Activated CD4-positive, alpha-beta memory T cell treated with anti-CD3 and anti-CD28 coated beads for 36 hours (primary cell): Measurements from ENCODE around the gene SMIM23. TPM values are rescaled to one million over a fixed set of nuclear protein-coding genes. Genes with fewer than 3 reads are reported as not detected.

Experiments used
- CTCF ChIA-PET: fragments of 350-600 bp; sonication (Branson Sonifier 250); formaldehyde crosslinking; loops from one replicate; lab custom pipeline; 2021; ENCODE audit warnings: antibody characterized with exemption, inconsistent platforms; lab: Charles Lee
- POLR2A ChIA-PET: fragments of 350-600 bp; sonication (Branson Sonifier 250); formaldehyde crosslinking; loops from one replicate; lab custom pipeline; 2021; ENCODE audit warnings: antibody characterized with exemption; lab: Charles Lee
- DNase-seq: peaks from one replicate; pipeline ENCODE4 v3.0.0-alpha.2; 2020
- H3K27ac Mint-ChIP-seq: one replicate; pipeline ENCODE4 v1.8.0; 2021; ENCODE audit warnings: mixed read lengths
- H3K27me3 Mint-ChIP-seq: one replicate; pipeline ENCODE4 v1.8.0; 2021; ENCODE audit warnings: mixed read lengths
- H3K36me3 Mint-ChIP-seq: one replicate; pipeline ENCODE4 v1.8.0; 2021; ENCODE audit warnings: mixed read lengths
- H3K4me1 Mint-ChIP-seq: one replicate; pipeline ENCODE4 v1.8.0; 2021; ENCODE audit warnings: low read depth, mixed read lengths
- H3K4me3 Mint-ChIP-seq: one replicate; pipeline ENCODE4 v1.8.0; 2021; ENCODE audit warnings: mild to moderate bottlenecking, mixed read lengths
- H3K9me3 Mint-ChIP-seq: one replicate; pipeline ENCODE4 v1.8.0; 2021; ENCODE audit warnings: mixed read lengths
- intact Hi-C: fragments of 100-400 bp; cut with micrococcal nuclease; formaldehyde crosslinking; loops from one replicate; pipeline ENCODE4 v1.15.1; 2023
- total RNA-seq, 2 experiments: library from RNA; stranded (reverse); gene quantifications; one replicate each; pipeline ENCODE4 v1.2.3, GENCODE V29; 2021

Gene SMIM23
- total RNA-seq, 2 experiments from 2014 or later = not detected

DNA sequence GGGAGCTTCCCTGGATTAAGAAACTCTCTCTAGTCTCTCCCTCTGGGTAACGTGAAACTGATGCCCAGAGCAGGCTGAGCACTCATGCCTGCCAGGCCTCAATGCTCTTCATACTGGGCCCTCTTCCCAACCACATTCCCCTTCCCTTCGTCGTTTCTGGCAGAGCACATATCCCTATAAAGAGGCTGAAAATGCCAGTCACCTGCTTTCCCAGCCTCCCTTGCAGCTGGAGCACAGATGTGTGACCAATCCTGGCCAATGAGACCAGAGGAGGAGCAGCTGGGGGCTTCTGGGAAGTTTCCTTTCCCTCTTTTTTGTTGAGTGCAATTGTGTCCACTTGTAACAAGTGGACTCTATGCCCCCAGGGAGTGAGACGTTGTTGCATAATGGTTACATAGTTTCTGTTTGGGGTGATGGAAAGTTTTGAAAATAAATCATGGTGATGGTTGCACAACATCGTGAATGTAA is 30.2 kb upstream of the SMIM23 start:
- POLR2A ChIA-PET = no interaction called here
- Mint-ChIP-seq H3K4me3 (no peak overlapping the region), H3K36me3 (no peaks in the 10 kb centered on the region), H3K9me3 (peaks cover 3% of the 10 kb centered on the region), H3K27ac (no peak overlapping the region), H3K4me1 (peaks cover 8% of the 10 kb centered on the region), H3K27me3 (peaks cover 5% of the 10 kb centered on the region)
- CTCF ChIA-PET = interaction anchor here (1.4 kb wide), 1 partner anchor 9 kb away, joined by 3 read pairs; no protein-coding TSS in a partner anchor
- DNase-seq = no peak
- intact Hi-C loops = no loop called here

DNA sequence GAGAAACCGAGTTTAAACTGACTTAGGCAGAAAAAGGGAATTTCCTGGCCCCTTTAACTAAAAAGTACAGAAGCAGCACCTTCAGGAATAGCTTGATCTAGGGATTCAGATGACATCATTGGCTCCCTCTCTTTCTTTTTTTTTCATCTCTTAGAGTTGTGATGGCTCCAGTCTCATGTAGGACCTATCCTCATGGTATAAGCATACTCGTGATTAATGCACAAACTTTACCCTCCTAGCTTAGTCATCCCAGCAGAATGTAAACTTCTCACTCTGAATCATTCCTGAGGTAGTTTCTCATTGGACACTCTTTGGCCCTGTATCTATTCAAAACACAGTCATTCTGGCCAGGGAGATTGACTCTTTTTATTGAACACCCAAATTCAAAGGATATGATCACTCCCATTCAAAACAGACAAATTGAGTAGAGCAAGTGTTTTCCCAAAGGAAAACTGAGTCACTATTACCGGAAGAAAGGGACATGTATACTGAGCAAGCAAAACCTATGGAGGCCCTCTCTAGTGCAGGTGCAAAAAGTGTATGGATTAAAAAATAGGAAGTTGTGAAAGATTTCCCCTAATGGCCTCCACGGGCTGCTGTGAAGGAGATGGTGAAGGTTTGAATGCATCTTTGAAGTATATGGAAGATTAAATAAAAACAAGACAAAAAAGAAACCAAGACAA is 27.6 kb upstream of the SMIM23 start:
- H3K36me3 Mint-ChIP-seq = no peaks in the 10 kb centered on the region
- intact Hi-C loops = no loop called here
- H3K4me3 Mint-ChIP-seq = no peak overlapping the region
- CTCF ChIA-PET = no interaction called here
- peaks cover 3% of the 10 kb centered on the region for H3K27me3 Mint-ChIP-seq
- H3K27ac Mint-ChIP-seq = no peak overlapping the region
- peaks cover 8% of the 10 kb centered on the region for H3K4me1 Mint-ChIP-seq
- no peak for DNase-seq
- POLR2A ChIA-PET = no interaction called here
- peaks cover 3% of the 10 kb centered on the region for H3K9me3 Mint-ChIP-seq

DNA sequence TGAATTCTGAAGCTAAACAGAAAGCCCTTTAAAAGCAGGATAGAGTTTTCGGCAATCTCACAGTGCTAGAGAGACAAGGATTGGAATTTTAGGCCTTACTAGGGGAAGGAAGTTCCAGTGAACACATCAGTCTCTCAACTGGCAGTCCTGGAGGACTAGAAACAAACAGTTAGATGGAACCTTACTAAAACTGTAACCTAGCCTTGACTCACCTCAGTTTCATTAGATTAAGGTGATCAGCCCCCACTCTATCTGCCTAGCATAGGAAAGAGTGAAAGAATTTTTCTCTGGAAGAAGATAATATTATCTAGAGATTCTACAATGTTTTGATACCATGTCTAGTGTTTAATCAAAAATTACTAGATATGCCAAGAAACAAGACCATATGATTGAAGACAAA is 25.8 kb upstream of the SMIM23 start:
- H3K27ac Mint-ChIP-seq = no peak overlapping the region
- H3K27me3 Mint-ChIP-seq = peaks cover 8% of the 10 kb centered on the region
- intact Hi-C loops = no loop called here
- H3K9me3 Mint-ChIP-seq = peaks cover 3% of the 10 kb centered on the region
- ChIA-PET CTCF (interaction anchor here (0.7 to 1.4 kb wide), 2 partner anchors 12 to 92 kb away, joined by 3 read pairs; no protein-coding TSS in a partner anchor), POLR2A (no interaction called here)
- H3K4me1 Mint-ChIP-seq = peaks cover 8% of the 10 kb centered on the region
- H3K4me3 Mint-ChIP-seq = no peak overlapping the region
- DNase-seq = no peak
- H3K36me3 Mint-ChIP-seq = no peaks in the 10 kb centered on the region

DNA sequence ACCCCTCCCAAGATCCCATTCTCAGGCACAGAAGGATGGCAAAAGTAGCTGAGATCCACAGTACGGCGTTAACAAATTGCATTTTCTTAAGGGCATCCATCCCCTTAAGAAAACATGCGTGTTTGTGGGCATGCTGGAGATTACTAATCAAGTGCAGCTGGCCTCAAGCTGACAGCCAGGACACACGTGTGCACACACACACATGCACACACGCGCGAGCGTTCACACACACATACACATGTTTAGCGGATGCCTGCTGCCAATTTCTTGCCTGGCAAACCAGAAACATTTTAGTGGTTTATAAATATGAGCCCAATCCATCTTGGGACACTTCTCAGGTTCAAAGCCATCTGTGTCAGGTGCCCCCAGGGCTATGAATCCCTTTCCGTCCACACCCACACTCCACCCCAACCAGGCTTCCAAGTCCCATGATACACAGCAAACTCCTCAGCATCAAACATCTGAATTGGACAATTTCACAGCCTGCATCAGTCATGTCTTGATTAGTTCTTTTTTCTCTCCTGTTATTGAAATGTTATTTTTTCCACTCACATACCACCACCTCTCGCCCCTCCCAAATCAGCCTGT is 23.5 kb upstream of the SMIM23 start:
- intact Hi-C loops = no loop called here
- Mint-ChIP-seq H3K27me3 (peaks cover 10% of the 10 kb centered on the region), H3K27ac (no peak overlapping the region), H3K4me3 (no peak overlapping the region), H3K4me1 (peaks cover 8% of the 10 kb centered on the region), H3K36me3 (no peaks in the 10 kb centered on the region), H3K9me3 (peaks cover 6% of the 10 kb centered on the region)
- ChIA-PET POLR2A (no interaction called here), CTCF (no interaction called here)
- DNase-seq = no peak

DNA sequence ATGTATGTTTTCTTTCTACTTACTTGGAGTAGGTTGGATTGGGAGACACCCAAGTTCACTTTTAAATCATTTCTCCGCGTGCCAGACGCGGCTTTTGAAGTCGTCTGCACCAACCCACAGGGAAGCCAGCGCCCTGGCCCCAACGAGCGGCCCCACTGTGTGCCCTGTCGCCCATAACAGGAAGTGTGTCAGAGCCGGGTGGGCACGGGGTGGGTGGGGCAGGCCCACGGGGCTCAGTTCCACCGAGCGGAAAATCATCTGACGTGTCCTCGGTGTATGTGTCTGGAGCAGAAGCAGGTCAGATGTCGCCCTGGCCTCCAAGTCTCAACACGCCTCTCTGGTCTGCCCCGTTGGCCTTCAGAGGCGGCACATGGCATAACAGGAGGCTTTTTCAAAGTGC is 22.7 kb upstream of the SMIM23 start:
- ChIA-PET CTCF (no interaction called here), POLR2A (no interaction called here)
- Mint-ChIP-seq H3K36me3 (no peaks in the 10 kb centered on the region), H3K27me3 (peaks cover 10% of the 10 kb centered on the region), H3K9me3 (peaks cover 13% of the 10 kb centered on the region), H3K4me3 (no peak overlapping the region), H3K4me1 (peaks cover 6% of the 10 kb centered on the region), H3K27ac (no peak overlapping the region)
- intact Hi-C loops = no loop called here
- DNase-seq = no peak

DNA sequence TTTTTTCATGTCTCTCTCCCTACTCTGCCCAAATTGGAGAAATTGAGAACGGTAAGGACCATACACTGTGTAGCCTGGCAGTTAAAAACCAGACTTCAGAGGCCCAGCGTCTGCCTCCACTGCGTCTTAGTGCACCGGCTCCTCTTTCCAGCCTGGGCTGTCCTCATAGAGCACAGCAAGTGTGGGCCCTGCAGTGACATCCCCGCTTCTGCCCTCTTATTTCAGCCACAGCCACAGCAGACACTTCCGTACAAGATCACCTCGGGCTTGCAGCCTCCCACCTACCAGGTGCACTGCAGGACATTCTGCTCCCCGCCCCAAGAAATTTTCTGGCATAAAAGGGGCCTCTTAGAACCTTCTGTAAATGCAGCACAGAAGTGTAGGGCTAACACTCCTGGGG is 21.4 kb upstream of the SMIM23 start:
- peaks cover 13% of the 10 kb centered on the region for H3K27me3 Mint-ChIP-seq
- H3K9me3 Mint-ChIP-seq = peaks cover 13% of the 10 kb centered on the region
- POLR2A ChIA-PET = no interaction called here
- CTCF ChIA-PET = no interaction called here
- no peak for DNase-seq
- H3K4me1 Mint-ChIP-seq = no peaks in the 10 kb centered on the region
- H3K36me3 Mint-ChIP-seq = no peaks in the 10 kb centered on the region
- no peak overlapping the region for H3K4me3 Mint-ChIP-seq
- no peak overlapping the region for H3K27ac Mint-ChIP-seq
- intact Hi-C loops = no loop called here

DNA sequence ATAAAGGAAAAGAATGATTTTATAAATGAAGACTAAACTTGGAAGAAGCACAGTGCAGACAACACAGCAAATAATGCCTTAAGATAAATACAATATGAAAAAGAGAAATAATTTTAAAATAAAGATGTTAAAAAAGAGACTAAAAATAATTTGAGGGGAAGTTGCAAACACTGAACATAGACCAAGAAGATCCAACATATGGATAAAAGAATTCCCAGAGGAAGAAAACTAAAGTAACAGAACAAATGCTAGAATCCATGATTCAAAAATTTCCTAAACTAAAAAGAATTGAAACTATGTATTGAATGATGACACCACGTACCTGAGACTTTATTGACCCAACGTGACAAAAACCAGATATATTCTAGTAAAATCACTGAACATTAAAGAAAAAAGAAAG is 18.7 kb upstream of the SMIM23 start:
- CTCF ChIA-PET = no interaction called here
- no peak overlapping the region for H3K4me3 Mint-ChIP-seq
- DNase-seq = no peak
- peaks cover 18% of the 10 kb centered on the region for H3K27me3 Mint-ChIP-seq
- H3K27ac Mint-ChIP-seq = no peak overlapping the region
- POLR2A ChIA-PET = no interaction called here
- intact Hi-C loops = no loop called here
- no peaks in the 10 kb centered on the region for H3K4me1 Mint-ChIP-seq
- no peaks in the 10 kb centered on the region for H3K36me3 Mint-ChIP-seq
- H3K9me3 Mint-ChIP-seq = peaks cover 10% of the 10 kb centered on the region

DNA sequence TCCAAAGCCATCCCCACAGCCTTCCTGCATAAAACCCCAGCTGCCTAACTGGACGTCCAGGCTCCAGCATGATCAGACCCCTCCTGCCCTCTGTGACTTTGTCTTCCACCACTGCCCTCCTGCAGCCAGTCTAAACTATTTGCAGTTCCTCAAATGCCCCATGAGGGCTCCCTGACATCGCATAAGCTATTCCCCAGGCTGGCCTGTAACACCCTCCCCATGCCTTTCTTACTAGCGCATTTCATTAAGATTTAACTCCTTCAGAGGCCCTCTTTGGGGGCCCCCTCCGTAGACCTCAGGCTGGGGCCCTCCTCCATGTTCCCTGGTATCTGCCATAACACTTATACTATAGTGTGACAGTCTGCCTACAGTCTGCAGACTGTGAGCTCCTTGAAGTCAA is 15.5 kb upstream of the SMIM23 start:
- no peak for DNase-seq
- ChIA-PET POLR2A (no interaction called here), CTCF (interaction anchor here (1.1 kb wide), 1 partner anchor 21 kb away, joined by 3 read pairs; no protein-coding TSS in a partner anchor)
- Mint-ChIP-seq H3K27ac (no peak overlapping the region), H3K4me1 (no peaks in the 10 kb centered on the region), H3K27me3 (peaks cover 9% of the 10 kb centered on the region), H3K4me3 (no peak overlapping the region), H3K9me3 (peaks cover 10% of the 10 kb centered on the region), H3K36me3 (no peaks in the 10 kb centered on the region)
- intact Hi-C loops = no loop called here

DNA sequence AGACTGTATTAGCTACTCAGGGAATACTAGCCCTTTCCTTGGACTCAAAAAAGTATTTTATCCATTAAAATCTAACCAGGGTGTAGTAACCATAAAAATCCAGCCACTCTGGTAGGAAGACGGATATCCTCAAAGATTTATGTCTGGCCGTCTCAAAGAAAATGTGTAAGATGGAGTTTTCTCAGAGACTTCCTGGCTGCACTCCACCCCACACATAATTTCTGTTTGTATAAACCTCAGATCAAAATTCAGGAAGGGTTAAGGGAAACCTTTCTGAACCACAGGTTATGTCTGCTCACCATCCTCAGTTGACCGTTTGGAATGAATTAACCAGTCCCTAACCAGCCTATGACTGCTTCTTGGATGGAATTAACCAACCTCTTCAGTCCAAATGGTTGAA is 13.8 kb upstream of the SMIM23 start:
- intact Hi-C loops = no loop called here
- Mint-ChIP-seq H3K27me3 (peaks cover 13% of the 10 kb centered on the region), H3K4me1 (no peaks in the 10 kb centered on the region), H3K9me3 (peaks cover 10% of the 10 kb centered on the region), H3K27ac (no peak overlapping the region), H3K36me3 (no peaks in the 10 kb centered on the region), H3K4me3 (no peak overlapping the region)
- no peak for DNase-seq
- CTCF ChIA-PET = no interaction called here
- POLR2A ChIA-PET = no interaction called here

DNA sequence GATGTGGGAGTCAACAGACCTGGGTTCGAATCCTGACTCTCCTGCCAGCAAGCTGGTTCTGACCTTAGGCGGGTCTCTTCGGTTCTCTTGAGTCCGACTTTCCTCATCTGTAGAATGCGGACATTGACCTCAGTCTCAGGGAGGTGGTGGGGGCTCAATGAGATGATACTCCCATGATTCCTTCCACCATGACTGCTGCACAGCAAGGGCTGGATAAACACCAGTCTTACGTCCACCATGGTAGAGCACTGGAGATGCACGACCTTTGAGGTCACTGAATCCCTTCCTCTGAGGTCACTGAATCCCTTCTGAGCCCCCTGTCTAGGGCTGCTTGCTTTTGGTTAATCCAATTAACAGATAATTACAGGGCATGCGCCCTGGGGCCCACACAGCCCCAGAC is 12.5 kb upstream of the SMIM23 start:
- intact Hi-C loops = no loop called here
- Mint-ChIP-seq H3K4me3 (no peak overlapping the region), H3K9me3 (no peaks in the 10 kb centered on the region), H3K27me3 (peaks cover 16% of the 10 kb centered on the region), H3K27ac (no peak overlapping the region), H3K36me3 (no peaks in the 10 kb centered on the region), H3K4me1 (no peaks in the 10 kb centered on the region)
- ChIA-PET POLR2A (no interaction called here), CTCF (interaction anchor here (0.6 kb wide), 1 partner anchor 490 kb away, joined by 3 read pairs; no protein-coding TSS in a partner anchor)
- no peak for DNase-seq

DNA sequence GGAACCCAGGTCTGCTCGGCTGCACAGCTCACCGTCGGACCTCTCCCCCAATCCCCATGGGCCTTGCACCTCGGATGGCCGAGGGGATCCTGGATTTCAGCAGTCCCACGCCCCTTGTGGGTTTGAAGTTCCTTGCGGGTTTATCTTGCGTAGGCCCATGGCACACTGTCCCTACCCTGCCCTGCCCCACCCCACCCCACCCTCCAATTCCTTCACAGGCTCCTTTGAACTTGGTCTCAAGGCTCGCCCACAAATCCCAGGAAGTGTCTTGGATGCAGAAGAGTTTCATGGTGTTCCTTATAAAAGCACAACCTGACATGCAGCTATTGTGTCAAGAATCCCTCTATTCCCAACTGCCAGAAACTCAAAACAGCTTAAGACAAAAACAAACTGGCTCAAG is 11.2 kb upstream of the SMIM23 start:
- ChIA-PET CTCF (no interaction called here), POLR2A (no interaction called here)
- Mint-ChIP-seq H3K36me3 (no peaks in the 10 kb centered on the region), H3K4me3 (no peak overlapping the region), H3K27me3 (peaks cover 14% of the 10 kb centered on the region), H3K27ac (no peak overlapping the region), H3K4me1 (no peaks in the 10 kb centered on the region), H3K9me3 (no peaks in the 10 kb centered on the region)
- intact Hi-C loops = no loop called here
- DNase-seq = no peak

DNA sequence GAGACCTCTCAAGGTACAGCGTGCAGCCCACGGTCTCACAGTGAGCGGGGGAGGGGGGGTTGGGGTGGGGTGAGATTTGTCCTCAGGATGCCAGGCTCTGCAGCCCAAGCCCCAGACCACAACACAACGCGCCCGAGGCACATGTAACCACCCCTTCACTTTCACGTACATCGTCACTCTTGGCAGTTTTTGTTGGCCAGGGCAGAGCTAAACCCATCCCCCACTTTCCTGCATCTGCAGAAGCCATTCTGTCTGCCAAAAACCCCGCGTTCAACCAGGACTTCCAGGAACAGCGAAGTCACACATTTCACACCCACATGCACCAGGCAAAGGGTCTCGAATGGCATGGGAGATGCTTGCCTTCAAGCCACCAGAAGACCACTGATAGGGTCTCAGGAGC is 9.4 kb upstream of the SMIM23 start:
- no peaks in the 10 kb centered on the region for H3K9me3 Mint-ChIP-seq
- ChIA-PET POLR2A (no interaction called here), CTCF (no interaction called here)
- intact Hi-C loops = no loop called here
- DNase-seq = no peak
- peaks cover 19% of the 10 kb centered on the region for H3K27me3 Mint-ChIP-seq
- no peak overlapping the region for H3K27ac Mint-ChIP-seq
- H3K36me3 Mint-ChIP-seq = no peaks in the 10 kb centered on the region
- H3K4me3 Mint-ChIP-seq = no peak overlapping the region
- H3K4me1 Mint-ChIP-seq = no peaks in the 10 kb centered on the region
